HCT116 (cell line): ENCODE data around the gene ENHO.

Experiments used
- CEBPB ChIP-seq: IDR thresholded peaks from 2 replicates; pipeline ENCODE4 v1.6.1; 2012; ENCODE audit warnings: low read depth
- ELF1 ChIP-seq: IDR thresholded peaks from 2 replicates; pipeline ENCODE4 v1.6.1; 2012; ENCODE audit warnings: low read depth, borderline replicate concordance
- EZH2 ChIP-seq: fragments of 200-600 bp; sonication (generic); IDR thresholded peaks from 2 replicates; pipeline ENCODE4 v1.6.1; 2017; ENCODE audit warnings: antibody characterized with exemption, mixed run types
- EZH2phosphoT487 ChIP-seq: fragments of 200-600 bp; IDR thresholded peaks from 2 replicates; pipeline ENCODE4 v1.6.1; 2018; ENCODE audit warnings: antibody characterized with exemption, borderline replicate concordance
- POLR2A ChIP-seq: IDR thresholded peaks from 2 replicates; pipeline ENCODE4 v1.7.0; 2011; ENCODE audit warnings: borderline replicate concordance; ENCODE audit not compliant: insufficient read depth, insufficient read length; ENCODE audit errors: extremely low read depth
- POLR2AphosphoS5 ChIP-seq: IDR thresholded peaks from 2 replicates; pipeline ENCODE4 v1.6.1; 2011; ENCODE audit warnings: mild to moderate bottlenecking, low read depth, low read length, moderate library complexity
- RAD21 ChIP-seq: IDR thresholded peaks from 2 replicates; pipeline ENCODE4 v1.6.1; 2012; ENCODE audit warnings: low read depth, mild to moderate bottlenecking
- SRF ChIP-seq: IDR thresholded peaks from 2 replicates; pipeline ENCODE4 v1.6.1; 2012; ENCODE audit warnings: low read depth
- YY1 ChIP-seq: IDR thresholded peaks from 2 replicates; pipeline ENCODE4 v1.6.1; 2011; ENCODE audit warnings: low read length, low read depth, moderate library complexity, mild to moderate bottlenecking; ENCODE audit not compliant: insufficient replicate concordance; ENCODE audit errors: extremely low read depth
- TF ChIP-seq, protein P1 (sequence below), 3 experiments: fragments of 200-600 bp in 1 of 3; sonication (generic) in 1 of 3; IDR thresholded peaks in 2 of 3; conservative IDR thresholded peaks in 1 of 3; 2 replicates each; pipeline ENCODE4 v1.5.1; 2012 to 2017; ENCODE audit warnings: low read depth in 2 of 3, low read length in 2 of 3, antibody characterized with exemption in 1 of 3, borderline replicate concordance in 1 of 3, control low read depth in 1 of 3, mild to moderate bottlenecking in 1 of 3, mixed read lengths in 1 of 3, mixed run types in 1 of 3, moderate library complexity in 1 of 3; ENCODE audit not compliant: insufficient read depth in 1 of 3
- TF ChIP-seq, protein P2 (sequence below): IDR thresholded peaks from 2 replicates; pipeline ENCODE4 v1.6.1; 2012; ENCODE audit warnings: low read depth
- TF ChIP-seq, protein P3 (sequence below): IDR thresholded peaks from 2 replicates; pipeline ENCODE4 v1.6.1; 2011; ENCODE audit warnings: mild to moderate bottlenecking, low read length, moderate library complexity; ENCODE audit not compliant: insufficient replicate concordance; ENCODE audit errors: extremely low read depth

DNA sequence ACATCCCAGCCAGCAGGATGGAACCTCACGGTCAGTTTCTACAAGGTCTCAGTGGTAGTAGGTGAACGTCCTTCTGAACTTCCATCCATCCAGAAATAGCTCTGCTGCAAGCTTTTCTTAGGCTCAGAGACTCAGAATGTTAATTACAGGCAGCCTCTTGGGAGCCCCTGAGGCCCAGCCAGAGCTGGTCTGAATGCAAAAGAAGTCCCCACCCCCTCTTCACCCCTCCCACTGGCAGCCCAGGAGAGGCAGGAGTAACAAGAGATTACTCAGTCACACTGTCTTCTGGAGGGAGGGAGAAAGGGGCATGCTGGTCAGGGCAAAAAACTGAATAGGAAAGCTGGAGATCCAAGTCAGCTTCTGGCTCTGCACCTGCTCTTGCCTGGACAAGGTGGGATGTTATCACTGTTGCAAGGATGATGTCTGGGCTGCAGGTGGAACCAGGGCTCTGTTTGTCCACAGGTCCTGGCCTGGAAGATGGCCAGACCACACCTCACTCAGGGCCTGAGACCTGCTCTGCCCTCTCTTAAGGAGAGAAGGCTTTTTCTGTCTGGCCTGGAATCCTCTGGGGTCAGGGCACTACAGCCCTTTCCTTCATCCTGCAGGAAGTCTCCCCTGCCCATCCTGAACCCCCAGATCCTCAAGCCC lies 9.1 kb downstream of the ENHO start:
- TF ChIP-seq EZH2phosphoT487 (no peak), POLR2AphosphoS5 (no peak), EZH2 (no peak), RAD21 (no peak), CEBPB (no peak), YY1 (no peak), POLR2A (no peak), SRF (no peak), ELF1 (no peak)
- TF ChIP-seq, protein P1, sequence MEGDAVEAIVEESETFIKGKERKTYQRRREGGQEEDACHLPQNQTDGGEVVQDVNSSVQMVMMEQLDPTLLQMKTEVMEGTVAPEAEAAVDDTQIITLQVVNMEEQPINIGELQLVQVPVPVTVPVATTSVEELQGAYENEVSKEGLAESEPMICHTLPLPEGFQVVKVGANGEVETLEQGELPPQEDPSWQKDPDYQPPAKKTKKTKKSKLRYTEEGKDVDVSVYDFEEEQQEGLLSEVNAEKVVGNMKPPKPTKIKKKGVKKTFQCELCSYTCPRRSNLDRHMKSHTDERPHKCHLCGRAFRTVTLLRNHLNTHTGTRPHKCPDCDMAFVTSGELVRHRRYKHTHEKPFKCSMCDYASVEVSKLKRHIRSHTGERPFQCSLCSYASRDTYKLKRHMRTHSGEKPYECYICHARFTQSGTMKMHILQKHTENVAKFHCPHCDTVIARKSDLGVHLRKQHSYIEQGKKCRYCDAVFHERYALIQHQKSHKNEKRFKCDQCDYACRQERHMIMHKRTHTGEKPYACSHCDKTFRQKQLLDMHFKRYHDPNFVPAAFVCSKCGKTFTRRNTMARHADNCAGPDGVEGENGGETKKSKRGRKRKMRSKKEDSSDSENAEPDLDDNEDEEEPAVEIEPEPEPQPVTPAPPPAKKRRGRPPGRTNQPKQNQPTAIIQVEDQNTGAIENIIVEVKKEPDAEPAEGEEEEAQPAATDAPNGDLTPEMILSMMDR (IDR thresholded peaks at IDR 0.05 in 2 of 3, conservative IDR thresholded peaks at IDR 0.05 in 1 of 3; ENCODE audit: borderline replicate concordance in 1 of 3, insufficient read depth in 1 of 3, low read depth in 2 of 3, low read length in 2 of 3) = no peak
- TF ChIP-seq, protein P2, sequence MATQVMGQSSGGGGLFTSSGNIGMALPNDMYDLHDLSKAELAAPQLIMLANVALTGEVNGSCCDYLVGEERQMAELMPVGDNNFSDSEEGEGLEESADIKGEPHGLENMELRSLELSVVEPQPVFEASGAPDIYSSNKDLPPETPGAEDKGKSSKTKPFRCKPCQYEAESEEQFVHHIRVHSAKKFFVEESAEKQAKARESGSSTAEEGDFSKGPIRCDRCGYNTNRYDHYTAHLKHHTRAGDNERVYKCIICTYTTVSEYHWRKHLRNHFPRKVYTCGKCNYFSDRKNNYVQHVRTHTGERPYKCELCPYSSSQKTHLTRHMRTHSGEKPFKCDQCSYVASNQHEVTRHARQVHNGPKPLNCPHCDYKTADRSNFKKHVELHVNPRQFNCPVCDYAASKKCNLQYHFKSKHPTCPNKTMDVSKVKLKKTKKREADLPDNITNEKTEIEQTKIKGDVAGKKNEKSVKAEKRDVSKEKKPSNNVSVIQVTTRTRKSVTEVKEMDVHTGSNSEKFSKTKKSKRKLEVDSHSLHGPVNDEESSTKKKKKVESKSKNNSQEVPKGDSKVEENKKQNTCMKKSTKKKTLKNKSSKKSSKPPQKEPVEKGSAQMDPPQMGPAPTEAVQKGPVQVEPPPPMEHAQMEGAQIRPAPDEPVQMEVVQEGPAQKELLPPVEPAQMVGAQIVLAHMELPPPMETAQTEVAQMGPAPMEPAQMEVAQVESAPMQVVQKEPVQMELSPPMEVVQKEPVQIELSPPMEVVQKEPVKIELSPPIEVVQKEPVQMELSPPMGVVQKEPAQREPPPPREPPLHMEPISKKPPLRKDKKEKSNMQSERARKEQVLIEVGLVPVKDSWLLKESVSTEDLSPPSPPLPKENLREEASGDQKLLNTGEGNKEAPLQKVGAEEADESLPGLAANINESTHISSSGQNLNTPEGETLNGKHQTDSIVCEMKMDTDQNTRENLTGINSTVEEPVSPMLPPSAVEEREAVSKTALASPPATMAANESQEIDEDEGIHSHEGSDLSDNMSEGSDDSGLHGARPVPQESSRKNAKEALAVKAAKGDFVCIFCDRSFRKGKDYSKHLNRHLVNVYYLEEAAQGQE = no peak
- TF ChIP-seq, protein P3, sequence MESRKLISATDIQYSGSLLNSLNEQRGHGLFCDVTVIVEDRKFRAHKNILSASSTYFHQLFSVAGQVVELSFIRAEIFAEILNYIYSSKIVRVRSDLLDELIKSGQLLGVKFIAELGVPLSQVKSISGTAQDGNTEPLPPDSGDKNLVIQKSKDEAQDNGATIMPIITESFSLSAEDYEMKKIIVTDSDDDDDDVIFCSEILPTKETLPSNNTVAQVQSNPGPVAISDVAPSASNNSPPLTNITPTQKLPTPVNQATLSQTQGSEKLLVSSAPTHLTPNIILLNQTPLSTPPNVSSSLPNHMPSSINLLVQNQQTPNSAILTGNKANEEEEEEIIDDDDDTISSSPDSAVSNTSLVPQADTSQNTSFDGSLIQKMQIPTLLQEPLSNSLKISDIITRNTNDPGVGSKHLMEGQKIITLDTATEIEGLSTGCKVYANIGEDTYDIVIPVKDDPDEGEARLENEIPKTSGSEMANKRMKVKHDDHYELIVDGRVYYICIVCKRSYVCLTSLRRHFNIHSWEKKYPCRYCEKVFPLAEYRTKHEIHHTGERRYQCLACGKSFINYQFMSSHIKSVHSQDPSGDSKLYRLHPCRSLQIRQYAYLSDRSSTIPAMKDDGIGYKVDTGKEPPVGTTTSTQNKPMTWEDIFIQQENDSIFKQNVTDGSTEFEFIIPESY = no peak
